KBM-7 (cell line): ENCODE data around the gene ZNF92.
"Not testable (repeated sequence)": the region's sequence is repeated elsewhere in the genome, so short reads cannot be mapped to it uniquely, and the experiment has no call there.

Source experiments
- DNase-seq: peaks from one replicate; pipeline ENCODE4 v3.0.0-alpha.2; 2015
- in situ Hi-C: fragments of 300-500 bp; cut with MboI; formaldehyde crosslinking; loops from 2 replicates; pipeline ENCODE4 v1.14.3; 2020; ENCODE audit warnings: low sequenced_read_pairs, low pct_unique_long_range_greater_than_20kb, mixed read lengths

Gene ZNF92

DNA sequence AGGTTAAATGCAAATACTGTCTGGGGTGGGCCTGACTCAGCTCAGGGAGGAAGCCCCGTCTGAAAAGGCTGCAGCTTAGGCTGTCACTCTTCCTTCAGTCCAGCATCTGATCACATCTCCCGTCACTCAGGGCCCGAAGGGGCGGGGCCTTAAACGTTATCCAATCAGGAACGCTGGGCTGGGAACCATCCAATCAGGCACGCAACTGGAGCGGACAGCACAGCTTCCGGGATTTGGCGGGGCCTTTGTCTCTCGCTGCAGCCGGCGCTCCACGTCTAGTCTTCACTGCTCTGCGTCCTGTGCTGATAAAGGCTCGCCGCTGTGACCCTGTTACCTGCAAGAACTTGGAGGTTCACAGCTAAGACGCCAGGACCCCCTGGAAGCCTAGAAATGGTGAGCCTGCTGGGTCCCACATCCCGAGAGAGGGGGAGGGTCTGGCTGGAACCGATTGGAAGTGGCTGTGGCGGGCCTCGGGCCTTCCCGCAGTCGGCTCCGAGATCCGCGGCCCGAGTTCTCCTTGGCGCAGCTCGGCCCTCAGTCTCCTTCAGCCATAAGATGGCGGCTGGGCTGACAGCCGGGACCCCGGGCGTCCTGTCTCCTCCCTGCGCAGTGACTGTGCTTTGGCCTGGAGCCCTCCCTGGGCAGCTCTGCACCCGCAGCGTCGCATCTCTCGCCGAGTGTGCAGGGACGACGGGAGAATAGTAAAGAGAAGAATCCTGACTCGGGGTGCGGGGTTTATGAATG is at the start of gene ZNF92:
Gene ZNF92, plus strand, starts transcription at position 248 of the 744 bp plus-strand sequence. Its CDS starts 143 bp downstream, at position 391.
- peak; percentile 98 for DNase-seq

DNA sequence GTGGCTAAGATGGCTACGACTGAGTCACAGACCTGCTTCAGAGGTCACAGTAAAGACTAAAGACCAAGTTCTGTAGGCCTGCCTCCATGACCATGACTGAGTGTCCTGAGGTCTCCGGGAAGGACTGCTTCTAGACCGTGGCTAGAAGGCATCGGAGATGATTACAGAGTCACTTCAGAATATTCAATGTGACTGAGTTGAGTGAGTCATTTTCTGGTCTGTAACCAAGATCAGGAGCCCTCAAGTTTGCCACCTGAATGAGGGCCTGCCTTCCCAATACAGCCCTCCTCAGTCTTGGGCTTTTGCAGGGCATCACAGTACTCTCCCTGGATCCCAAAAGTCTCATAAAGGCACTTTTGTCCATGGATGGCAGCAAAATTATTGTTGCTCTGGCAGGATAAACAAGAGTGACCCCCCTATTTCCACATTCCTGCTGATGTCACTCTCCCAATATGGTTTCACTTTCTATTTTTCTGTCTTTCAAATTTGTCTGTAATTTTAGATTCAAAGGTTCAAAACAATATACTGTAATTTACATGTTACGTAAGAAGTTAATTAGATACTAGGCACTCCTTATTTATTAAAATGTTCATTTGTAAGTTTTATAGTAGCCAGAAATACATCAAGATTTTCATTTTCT is 47.7 kb upstream of the ZNF92 start:
- DNase-seq = no peak
- in situ Hi-C loops = no loop called here

More for the DNA sequence above, at the start of gene ZNF92:
- in situ Hi-C loops = no loop called here

DNA sequence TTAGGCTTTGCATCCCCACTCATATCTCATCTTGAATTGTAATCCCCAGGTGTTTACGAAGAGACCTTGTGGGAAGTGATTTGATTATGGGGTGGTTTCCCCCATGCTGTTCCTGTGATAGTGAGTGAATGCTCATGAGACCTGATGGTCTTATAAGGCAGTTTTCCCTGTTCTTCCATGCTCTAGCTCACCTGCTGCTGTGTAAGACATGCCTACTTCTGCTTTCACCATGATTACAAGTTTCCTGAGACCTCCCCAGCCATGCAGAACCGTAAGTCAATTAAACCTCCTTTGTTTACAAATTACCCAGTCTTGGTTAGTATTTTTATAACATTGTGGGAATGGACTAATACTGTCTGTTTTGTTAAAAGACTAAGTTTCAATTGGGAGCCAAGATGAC is 35.3 kb upstream of the ZNF92 start:
- no peak for DNase-seq
- in situ Hi-C loops = no loop called here

DNA sequence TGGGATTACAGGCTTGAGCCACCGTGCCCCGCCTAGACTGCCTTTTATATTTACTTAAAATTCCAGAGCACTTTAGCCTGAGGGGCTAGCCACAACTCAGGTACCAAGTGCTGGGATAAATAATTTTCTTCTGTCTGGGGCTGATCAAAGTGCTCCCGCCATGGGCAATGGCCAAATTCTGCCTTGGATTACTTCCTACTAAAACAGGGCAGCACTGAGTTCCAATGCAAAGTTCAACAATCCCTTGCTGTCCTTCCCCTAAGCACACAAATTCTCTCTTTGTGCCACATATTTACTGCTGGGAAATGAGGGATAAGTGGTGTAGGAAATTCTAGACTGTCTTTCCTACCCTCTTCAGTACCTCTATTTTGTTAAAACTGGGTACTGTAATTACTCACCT is 34.4 kb upstream of the ZNF92 start:
- in situ Hi-C loops = no loop called here
- DNase-seq = no peak

DNA sequence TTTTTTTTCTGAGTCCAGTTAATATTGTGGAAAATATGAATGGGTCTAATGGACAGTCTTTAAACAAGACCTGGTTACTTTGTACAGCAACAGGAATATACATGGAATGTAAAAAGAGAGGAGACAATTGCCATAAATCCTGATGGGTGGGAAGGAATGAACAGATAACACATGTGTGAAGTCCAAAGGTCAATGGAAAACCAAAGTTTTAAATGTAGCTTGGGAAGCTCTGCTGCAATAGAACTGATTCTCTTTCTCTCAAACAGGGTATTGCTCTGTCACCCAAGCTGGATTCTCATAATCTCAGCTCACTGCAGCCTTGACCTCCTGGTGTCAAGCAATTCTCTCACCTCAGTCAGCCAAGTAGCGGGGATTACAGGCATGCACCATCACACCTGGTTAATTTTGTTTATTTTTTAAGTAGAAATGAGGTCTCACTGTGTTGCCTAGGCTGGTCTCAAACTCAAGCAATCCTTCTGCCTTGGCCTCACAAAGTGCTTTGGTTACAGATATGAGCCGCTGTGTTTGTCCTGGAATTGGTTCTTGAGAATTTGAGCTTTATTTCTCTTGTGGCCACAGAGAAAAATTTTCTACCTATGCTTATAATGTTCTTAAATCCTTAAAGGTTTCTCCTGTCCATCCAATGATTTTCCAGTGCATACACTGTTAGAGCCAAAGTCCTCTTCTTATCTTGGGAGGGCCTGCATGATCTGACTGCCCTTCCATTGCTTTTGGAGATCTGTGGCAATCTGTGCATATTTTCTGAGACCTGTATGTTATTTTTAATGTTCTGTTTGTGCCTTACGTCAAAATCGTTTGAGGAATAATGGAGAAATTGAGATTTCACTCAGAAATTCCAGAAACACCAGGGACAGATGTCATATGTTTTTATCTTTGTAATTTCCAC is 30.7 kb upstream of the ZNF92 start:
- in situ Hi-C loops = no loop called here
- DNase-seq = no peak

DNA sequence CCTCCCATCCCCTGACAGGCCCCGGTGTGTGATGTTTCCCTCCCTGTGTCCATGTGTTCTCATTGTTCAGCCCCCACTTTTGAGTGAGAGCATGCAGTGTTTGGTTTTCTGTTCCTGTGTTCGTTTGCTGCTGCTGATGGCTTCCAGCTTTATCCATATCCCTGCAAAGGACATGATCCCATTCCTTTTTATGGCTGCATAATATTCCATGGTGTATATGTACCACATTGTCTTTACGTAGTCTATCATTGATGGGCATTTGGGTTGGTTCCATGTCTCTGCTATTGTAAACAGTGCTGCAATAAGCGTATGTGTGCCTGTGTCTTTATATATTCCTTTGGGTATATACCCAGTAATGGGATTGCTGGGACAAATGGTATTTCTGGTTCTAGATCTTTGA is 29.1 kb upstream of the ZNF92 start:
- in situ Hi-C loops, DNase-seq: not testable (repeated sequence)

DNA sequence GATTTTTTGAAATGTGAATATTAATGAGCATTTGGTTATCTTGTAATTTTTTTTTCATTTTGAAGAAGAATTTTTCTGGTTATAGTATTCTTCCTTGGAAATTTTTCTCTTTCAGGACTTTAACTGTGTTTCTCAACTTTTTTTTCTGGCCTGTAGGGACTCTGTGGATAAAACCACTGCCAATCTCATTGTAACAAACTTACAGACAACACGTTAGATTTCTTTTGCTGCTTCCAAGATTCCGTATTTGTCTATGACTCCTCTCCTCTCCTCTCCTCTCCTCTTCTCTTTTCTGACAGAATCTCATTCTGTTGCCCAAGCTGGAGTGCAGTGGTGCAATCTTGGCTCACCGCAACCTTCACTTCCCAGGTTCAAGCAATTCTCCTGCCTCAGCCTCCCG is 19.4 kb upstream of the ZNF92 start:
- in situ Hi-C loops = no loop called here
- DNase-seq = no peak

DNA sequence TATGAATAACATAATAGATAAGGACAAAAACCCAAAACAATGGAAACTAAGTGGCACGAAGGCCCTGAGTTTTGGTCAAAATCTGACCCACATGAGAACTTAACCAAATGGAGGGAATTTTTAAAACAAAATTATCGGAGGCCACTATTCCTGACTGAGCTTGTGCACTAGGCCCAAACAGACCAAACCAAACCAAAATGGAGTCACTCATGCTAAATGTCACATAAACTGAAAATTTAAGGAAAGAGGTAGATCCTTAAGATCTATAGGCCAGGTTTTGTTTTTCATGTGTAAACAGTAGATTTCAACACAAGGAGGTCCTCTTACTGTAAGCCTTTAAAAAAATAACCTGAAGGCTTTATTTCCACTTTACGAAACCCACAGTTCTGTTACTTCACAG is 3.8 kb upstream of the ZNF92 start:
- no peak for DNase-seq
- in situ Hi-C loops = no loop called here

DNA sequence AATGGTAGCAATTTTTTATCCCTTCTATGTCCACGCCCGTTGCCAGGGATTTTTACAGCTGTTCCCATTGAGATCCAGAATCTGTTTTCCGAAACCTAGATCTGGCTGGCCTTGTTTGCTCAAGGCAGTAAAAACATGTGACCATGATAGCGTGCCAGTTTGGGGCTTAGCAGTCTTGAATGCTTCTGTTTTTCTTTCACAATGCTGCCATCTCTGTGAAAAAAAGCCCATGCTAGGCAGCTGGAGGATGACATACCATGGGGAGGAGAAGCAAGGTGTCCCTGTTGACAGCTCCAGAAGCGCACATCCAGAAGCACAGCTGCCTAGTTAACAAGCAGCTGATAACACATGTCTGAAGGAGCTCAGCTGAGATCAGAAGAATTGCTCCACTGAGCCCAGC is 2.2 kb upstream of the ZNF92 start:
- no peak for DNase-seq
- in situ Hi-C loops = no loop called here

DNA sequence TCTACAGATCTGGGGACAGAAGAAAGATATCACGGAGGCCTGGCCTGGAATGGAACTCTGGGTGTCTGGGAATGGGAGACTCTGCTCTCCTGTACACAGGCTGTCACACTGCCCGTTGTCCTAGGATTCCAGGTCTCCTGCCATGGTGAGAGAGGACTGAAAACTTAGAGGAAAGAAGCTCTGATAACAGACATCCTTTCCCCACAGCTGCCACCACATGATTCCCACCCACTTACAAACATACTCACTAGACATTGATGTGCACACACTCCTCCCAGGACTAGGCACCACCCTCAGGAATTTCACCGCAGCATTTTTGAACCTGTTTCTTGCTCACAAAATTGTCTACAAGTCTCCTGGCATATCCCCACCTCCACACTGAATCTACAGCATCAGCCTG is 5.7 kb downstream of the ZNF92 start:
- in situ Hi-C loops = no loop called here
- DNase-seq = no peak

DNA sequence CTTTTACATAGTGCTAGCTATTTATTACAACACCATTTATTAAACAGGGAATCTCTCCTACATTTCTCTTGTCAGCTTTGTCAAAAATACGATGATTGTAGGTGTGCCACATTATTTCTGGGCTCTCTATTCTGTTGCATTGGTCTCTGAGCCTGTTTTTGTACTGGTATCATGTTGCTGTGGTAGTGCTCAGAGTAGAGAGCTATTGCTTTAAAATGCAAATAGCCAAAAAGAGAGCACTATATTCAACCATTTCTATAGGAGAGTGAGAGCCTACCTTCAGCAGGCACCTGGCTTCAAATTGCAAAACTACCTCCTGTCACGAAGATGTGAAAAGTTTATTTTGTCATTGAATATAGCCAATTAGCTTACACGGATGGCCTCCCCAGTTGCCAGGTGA is 8.1 kb downstream of the ZNF92 start:
- DNase-seq = no peak
- in situ Hi-C loops = no loop called here

DNA sequence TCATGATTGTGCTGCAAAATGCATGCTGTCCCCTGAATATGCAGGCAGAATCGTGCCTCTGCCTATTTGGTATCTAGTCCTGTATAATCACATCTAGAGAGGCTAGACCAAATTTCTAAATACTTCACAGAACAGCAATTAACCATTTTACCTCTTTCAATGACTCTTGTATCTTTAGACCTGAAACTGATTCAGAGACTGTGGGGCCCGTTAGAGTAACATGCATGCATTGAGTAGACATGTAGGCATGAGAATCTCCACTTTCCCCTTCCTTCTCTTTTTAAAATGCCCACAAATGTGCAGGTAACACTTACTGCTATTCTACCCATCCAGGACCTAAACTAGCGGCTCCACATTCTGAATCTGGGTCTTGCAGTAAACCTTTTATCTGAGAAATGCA is 8.8 kb downstream of the ZNF92 start:
- in situ Hi-C loops = no loop called here

DNA sequence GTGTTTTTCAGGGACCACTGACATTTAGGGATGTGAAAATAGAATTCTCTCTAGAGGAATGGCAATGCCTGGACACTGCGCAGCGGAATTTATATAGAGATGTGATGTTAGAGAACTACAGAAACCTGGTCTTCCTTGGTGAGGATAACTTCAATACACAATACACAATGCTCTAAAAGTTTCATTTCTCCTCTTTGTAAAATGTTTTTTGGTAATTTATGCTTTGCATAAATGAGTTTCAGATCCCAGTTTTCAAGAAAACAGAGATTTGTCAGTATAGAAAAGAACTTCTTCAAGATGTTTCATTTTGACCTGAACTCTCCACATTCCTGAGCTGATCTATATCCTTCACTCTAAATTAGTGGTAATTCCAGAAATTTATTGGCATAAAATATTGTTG is 14.2 kb downstream of the ZNF92 start:
- no peak for DNase-seq
- in situ Hi-C loops = no loop called here

More for the DNA sequence above, 8.8 kb downstream of the ZNF92 start:
- no peak for DNase-seq

DNA sequence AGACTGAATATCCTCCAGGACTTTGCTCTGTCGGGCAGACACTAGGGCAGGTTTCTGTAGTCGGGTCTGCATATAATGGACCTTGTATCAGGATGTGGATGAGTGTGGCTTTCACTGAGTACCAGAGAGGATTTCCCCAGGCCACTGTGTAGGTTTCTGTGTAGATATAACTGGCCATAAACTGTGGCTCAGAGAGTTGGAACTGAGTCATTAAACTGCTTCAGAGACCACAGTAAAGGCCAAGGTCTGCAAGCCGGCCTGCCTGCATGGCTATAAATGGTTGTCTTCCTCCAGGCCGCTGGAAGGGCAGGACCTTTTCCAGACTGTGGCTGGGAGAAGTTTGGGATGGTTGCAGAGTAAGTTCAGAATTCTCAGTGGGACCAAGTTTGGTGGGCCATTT is 16.9 kb downstream of the ZNF92 start:
- in situ Hi-C loops = no loop called here
- no peak for DNase-seq

DNA sequence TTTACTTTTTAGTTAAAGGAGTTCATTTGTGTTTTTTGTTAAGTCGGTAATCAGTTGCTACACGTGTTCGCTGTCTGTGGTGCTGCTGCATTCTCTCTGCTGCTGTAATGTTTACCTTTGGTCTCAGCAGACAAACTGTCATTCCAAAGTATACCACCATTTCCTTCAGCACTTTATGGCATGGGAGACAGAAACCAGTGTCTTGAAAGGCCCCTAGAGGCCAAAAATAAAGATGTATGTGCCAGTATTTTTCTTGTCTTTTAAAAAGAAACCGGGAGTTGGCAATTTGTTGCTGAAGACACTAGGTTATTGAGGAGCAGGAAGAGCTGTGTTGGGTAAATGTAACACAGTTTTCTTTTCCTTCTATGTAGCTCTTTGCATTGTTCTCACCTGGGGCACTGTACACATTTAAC is 24.1 kb downstream of the ZNF92 start:
- in situ Hi-C loops = no loop called here
- no peak for DNase-seq

DNA sequence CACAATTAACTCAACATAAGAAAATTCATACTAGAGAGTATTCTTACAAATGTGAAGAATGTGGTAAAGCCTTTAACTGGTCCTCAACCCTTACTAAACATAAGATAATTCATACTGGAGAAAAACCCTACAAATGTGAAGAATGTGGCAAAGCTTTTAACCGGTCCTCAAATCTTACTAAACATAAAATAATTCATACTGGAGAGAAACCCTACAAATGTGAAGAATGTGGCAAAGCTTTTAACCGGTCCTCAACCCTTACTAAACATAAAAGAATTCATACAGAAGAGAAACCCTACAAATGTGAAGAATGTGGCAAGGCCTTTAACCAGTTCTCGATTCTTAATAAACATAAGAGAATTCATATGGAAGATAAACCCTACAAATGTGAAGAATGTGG is 25.0 kb downstream of the ZNF92 start:
- in situ Hi-C loops = not testable (repeated sequence)

DNA sequence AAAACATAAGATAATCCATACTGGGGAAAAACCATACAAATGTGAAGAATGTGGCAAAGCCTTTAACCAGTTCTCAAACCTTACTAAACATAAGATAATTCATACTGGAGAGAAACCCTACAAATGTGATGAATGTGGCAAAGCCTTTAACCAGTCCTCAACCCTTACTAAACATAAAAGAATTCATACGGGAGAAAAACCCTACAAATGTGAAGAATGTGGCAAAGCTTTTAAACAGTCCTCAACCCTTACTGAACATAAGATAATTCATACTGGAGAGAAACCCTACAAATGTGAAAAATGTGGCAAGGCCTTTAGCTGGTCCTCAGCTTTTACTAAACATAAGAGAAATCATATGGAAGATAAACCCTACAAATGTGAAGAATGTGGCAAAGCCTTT is 25.4 kb downstream of the ZNF92 start:
- in situ Hi-C loops, DNase-seq: not testable (repeated sequence)

More for the DNA sequence above, 25.0 kb downstream of the ZNF92 start:
- not testable (repeated sequence) for DNase-seq

DNA sequence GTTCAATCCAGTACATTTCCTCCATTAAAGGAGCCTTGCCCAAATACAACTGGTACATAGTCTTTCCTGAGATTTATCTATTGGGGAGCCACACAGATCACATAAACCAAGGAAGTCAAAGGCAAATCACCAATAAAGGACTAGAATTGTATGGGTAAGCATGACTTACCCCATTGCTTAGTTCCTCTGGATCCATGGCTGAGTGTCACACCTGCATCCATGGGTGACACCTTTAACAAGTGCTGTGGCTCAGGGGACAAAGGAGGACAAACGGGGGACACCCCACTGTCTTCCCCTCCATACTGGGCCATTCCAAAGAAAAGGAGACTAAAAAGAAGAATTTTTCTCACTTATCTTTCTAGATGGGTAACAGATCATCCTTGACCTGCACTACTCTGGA is 30.4 kb downstream of the ZNF92 start:
- in situ Hi-C loops = no loop called here
- DNase-seq = peak; percentile 43

DNA sequence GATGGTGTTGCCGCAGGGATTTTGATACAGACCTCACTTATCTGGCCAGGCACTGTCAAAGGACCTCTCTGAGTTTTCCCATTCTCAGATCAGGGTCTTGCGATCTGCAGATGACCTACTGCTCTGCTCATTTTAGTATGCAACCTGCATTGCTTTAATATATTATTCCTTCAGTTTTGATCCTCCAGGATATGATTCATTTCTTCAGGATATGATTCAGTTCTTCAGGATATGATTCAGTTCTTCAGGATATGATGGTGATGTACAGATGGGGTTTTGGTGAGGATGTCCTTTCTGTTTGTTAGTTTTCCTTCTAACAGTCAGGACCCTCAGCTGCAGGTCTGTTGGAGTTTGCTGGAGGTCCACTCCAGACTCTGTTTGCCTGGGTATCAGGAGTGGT is 33.1 kb downstream of the ZNF92 start:
- not testable (repeated sequence) for DNase-seq

DNA sequence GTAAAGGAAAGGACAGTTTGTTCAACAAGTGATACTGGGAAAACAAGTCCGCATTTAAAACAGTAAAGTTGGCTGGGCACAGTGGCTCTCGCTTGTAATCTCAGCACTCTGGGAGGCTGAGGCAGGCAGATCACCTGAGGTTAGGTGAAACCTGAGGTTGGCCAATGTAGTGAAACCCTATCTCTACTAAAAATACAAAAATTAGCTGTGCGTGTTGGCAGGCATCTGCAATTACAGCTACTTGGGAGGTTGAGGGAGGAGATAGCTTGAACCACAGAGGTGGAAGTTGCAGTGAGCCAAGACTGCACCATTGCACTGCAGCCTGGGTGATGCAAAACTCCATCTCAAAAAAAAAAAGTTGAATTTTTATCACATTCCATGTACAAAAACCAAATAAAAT is 35.7 kb downstream of the ZNF92 start:
- DNase-seq = no peak
- in situ Hi-C loops = no loop called here

More for the DNA sequence above, 33.1 kb downstream of the ZNF92 start:
- in situ Hi-C loops = not testable (repeated sequence)
